HPDE6-E6E7 (cell line): Measurements from ENCODE around the gene TMEM45A.
"Not testable (repeated sequence)": the region's sequence is repeated elsewhere in the genome, so short reads cannot be mapped to it uniquely, and the experiment has no call there.

Experiments
- DNase-seq: peaks from one replicate; pipeline ENCODE4 v3.0.0; 2011; ENCODE audit warnings: missing footprints; ENCODE audit errors: extremely low spot score

Gene TMEM45A

GRCh38 chr3:100492059-100493006, at the start of gene TMEM45A:
Gene TMEM45A (plus strand): TSS chr3:100492619. CDS start chr3:100555212, 62,593 bp downstream.
- DNase-seq: peak; percentile 98

GRCh38 chr3:100443690-100444089, 48.7 kb upstream of the TMEM45A start:
- no peak for DNase-seq

GRCh38 chr3:100447067-100447466, 45.4 kb upstream of the TMEM45A start:
- DNase-seq: not testable (repeated sequence)

- DNase-seq: no peak
Measured at GRCh38 chr3:100448079-100448478, 44.3 kb upstream of the TMEM45A start.

GRCh38 chr3:100449214-100449613, 43.2 kb upstream of the TMEM45A start:
- no peak for DNase-seq

GRCh38 chr3:100454677-100455076, 37.7 kb upstream of the TMEM45A start:
- no peak for DNase-seq

- DNase-seq: no peak
Measured at GRCh38 chr3:100455841-100456550, 36.4 kb upstream of the TMEM45A start.

GRCh38 chr3:100456745-100457144, 35.7 kb upstream of the TMEM45A start:
- no peak for DNase-seq

GRCh38 chr3:100457811-100458210, 34.6 kb upstream of the TMEM45A start:
- DNase-seq: no peak

- DNase-seq: no peak
Measured at GRCh38 chr3:100458814-100459213, 33.6 kb upstream of the TMEM45A start.

GRCh38 chr3:100463002-100463401, 29.4 kb upstream of the TMEM45A start:
- DNase-seq: peak; percentile 47

- DNase-seq: no peak
Measured at GRCh38 chr3:100463646-100464155, 28.7 kb upstream of the TMEM45A start.

- no peak for DNase-seq
Measured at GRCh38 chr3:100465892-100466777, 26.3 kb upstream of the TMEM45A start.

GRCh38 chr3:100467133-100467532, 25.3 kb upstream of the TMEM45A start:
- no peak for DNase-seq

GRCh38 chr3:100468676-100469075, 23.7 kb upstream of the TMEM45A start:
- DNase-seq: no peak

GRCh38 chr3:100470951-100471350, 21.5 kb upstream of the TMEM45A start:
- DNase-seq: no peak

- DNase-seq: no peak
Measured at GRCh38 chr3:100471444-100471843, 21.0 kb upstream of the TMEM45A start.

- not testable (repeated sequence) for DNase-seq
Measured at GRCh38 chr3:100477851-100478360, 14.5 kb upstream of the TMEM45A start.

GRCh38 chr3:100478521-100478920, 13.9 kb upstream of the TMEM45A start:
- not testable (repeated sequence) for DNase-seq

GRCh38 chr3:100480081-100480480, 12.3 kb upstream of the TMEM45A start:
- no peak for DNase-seq

GRCh38 chr3:100482176-100482575, 10.2 kb upstream of the TMEM45A start:
- DNase-seq: no peak
